ENCODE results near the gene SPATA13. TPM values are rescaled to one million over a fixed set of nuclear protein-coding genes. Genes with fewer than 3 reads are reported as not detected.

SPATA13 gene
- total RNA-seq, 1 experiment from 2014 or later: 14.1 TPM

DNA sequence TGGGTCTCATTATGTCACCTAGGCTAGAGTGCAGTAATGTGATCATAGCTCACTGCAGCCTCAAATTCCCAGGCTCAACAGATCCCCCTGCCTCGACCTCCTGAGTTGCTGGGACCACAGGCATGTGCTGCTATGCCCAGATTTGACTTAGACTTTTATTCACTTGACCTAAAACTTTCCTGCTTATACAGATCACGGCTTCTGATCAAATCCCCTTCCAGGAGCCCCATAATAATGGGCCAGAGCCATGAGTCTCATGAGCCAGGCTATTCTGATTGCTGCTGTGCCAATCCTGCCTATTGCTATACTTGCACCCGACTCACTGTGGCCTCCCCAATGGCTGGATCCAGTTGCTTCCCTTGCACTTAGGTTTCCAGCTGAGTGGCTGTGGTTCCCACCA is 190.9 kb downstream of the SPATA13 start:
- Histone ChIP-seq H3K79me2 (ENCODE audit: insufficient read depth, low read length) (no peaks in the 10 kb centered on the region), H3K9ac (ENCODE audit: extremely low read depth, insufficient read length, low read length) (no peak overlapping the region), H3K23ac (ENCODE audit: insufficient read length, low read depth, low read length) (no peak overlapping the region), H2BK15ac (ENCODE audit: low read depth, low read length) (no peak overlapping the region), H2AFZ (ENCODE audit: low read length) (no peak overlapping the region), H3K14ac (ENCODE audit: insufficient read depth, low read length) (no peak overlapping the region), H2BK20ac (ENCODE audit: low read depth, low read length, poor library complexity, severe bottlenecking) (no peak overlapping the region), H2BK120ac (ENCODE audit: low read depth, low read length, poor library complexity, severe bottlenecking) (no peak overlapping the region), H3K4ac (ENCODE audit: low read depth, low read length) (no peak overlapping the region), H3K56ac (ENCODE audit: insufficient read length, low read depth, low read length) (no peak overlapping the region), H2AK5ac (ENCODE audit: insufficient read length, low read length) (no peak overlapping the region), H3K9me3 (ENCODE audit: control insufficient read depth, low read depth, low read length) (no peaks in the 10 kb centered on the region), H3K27ac (ENCODE audit: insufficient read length, low read depth, low read length) (no peak overlapping the region), H3K4me2 (ENCODE audit: insufficient read depth, insufficient read length, low read length) (no peak overlapping the region), H3K27me3 (ENCODE audit: insufficient read depth, low read length) (no peaks in the 10 kb centered on the region), H3K4me1 (ENCODE audit: insufficient read depth, low read length) (no peaks in the 10 kb centered on the region), H3T11ph (ENCODE audit: low read length) (no peak overlapping the region), H3K18ac (ENCODE audit: insufficient read length, low read depth, low read length) (no peak overlapping the region), H4K8ac (replicated peaks; ENCODE audit: insufficient read length, low read depth, low read length) (no peak overlapping the region), H4K20me1 (ENCODE audit: control insufficient read depth, insufficient read depth, insufficient read length) (no peaks in the 10 kb centered on the region), H4K5ac (ENCODE audit: insufficient read length, low read depth, low read length) (no peak overlapping the region), H2BK12ac (ENCODE audit: insufficient read length, low read depth, low read length) (no peak overlapping the region), H3K23me2 (ENCODE audit: insufficient read length, low read depth, low read length, poor library complexity, severe bottlenecking) (no peaks in the 10 kb centered on the region), H4K91ac (ENCODE audit: insufficient read length, low read depth, low read length) (no peak overlapping the region), H2BK5ac (ENCODE audit: insufficient read length, low read length) (no peak overlapping the region), H3K79me1 (ENCODE audit: insufficient read depth, low read depth, low read length, poor library complexity, severe bottlenecking) (no peaks in the 10 kb centered on the region)
- Mint-ChIP-seq H3K4me1 (no peaks in the 10 kb centered on the region), H3K36me3 (ENCODE audit: insufficient read depth in 1 of 3, low read depth in 3 of 3) (no peaks in the 10 kb centered on the region; a peak in 1 of 7 replicates), H3K27me3 (ENCODE audit: low read depth) (peaks cover 6% of the 10 kb centered on the region), H3K27ac (no peak overlapping the region), H3K9me3 (no peaks in the 10 kb centered on the region), H3K4me3 (no peak overlapping the region)
- WGBS (ENCODE audit: extremely low coverage, insufficient read length, low lambda C conversion rate): no CpG with 5 or more reads among the region's 3 CpGs
- TF ChIP-seq, protein P1, sequence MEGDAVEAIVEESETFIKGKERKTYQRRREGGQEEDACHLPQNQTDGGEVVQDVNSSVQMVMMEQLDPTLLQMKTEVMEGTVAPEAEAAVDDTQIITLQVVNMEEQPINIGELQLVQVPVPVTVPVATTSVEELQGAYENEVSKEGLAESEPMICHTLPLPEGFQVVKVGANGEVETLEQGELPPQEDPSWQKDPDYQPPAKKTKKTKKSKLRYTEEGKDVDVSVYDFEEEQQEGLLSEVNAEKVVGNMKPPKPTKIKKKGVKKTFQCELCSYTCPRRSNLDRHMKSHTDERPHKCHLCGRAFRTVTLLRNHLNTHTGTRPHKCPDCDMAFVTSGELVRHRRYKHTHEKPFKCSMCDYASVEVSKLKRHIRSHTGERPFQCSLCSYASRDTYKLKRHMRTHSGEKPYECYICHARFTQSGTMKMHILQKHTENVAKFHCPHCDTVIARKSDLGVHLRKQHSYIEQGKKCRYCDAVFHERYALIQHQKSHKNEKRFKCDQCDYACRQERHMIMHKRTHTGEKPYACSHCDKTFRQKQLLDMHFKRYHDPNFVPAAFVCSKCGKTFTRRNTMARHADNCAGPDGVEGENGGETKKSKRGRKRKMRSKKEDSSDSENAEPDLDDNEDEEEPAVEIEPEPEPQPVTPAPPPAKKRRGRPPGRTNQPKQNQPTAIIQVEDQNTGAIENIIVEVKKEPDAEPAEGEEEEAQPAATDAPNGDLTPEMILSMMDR (conservative IDR thresholded peaks at IDR 0.05): no peak
- DNase-seq: no peak

Measured in H9 (cell line).